Measurements from ENCODE around the gene ZNF548.

- TF ChIP-seq ZNF8 (CRISPR knock-in tag; IDR thresholded peaks at IDR 0.05) (no peak), ZFP3 (CRISPR knock-in tag; IDR thresholded peaks at IDR 0.05) (no peak), POU6F1 (CRISPR knock-in tag; IDR thresholded peaks at IDR 0.05; ENCODE audit: borderline replicate concordance, low read depth) (no peak), ESRRG (CRISPR knock-in tag; IDR thresholded peaks at IDR 0.05) (no peak)
Observed at GRCh38 chr19:57437931-57438330, 48.3 kb downstream of the ZNF548 start.
